GM12878 (cell line): ENCODE results near the gene TMEM196. TPM values are rescaled to one million over a fixed set of nuclear protein-coding genes. Genes with fewer than 3 reads are reported as not detected.
A peak's percentile ranks its signal among the peaks of the same experiment; 100 is the strongest.

Experiments used
- ATF2 ChIP-seq: IDR thresholded peaks from 2 replicates; pipeline ENCODE4 v1.6.1; 2012; ENCODE audit warnings: low read length, inconsistent platforms
- CBX3 ChIP-seq: fragments of 200-600 bp; sonication (generic); IDR thresholded peaks from 2 replicates; pipeline ENCODE4 v1.6.1; 2016; ENCODE audit warnings: low read depth, borderline replicate concordance
- CHD4 ChIP-seq: fragments of 200-600 bp; sonication (generic); IDR thresholded peaks from 2 replicates; pipeline ENCODE4 v1.6.1; 2016; ENCODE audit warnings: mild to moderate bottlenecking
- CREB1 ChIP-seq: IDR thresholded peaks from 2 replicates; pipeline ENCODE4 v1.6.1; 2012; ENCODE audit warnings: low read depth, mild to moderate bottlenecking, inconsistent platforms
- GABPA ChIP-seq: IDR thresholded peaks from 2 replicates; pipeline ENCODE4 v1.6.1; 2014; ENCODE audit warnings: antibody characterized with exemption, low read depth, mild to moderate bottlenecking, inconsistent platforms
- GATAD2B ChIP-seq: fragments of 450-650 bp; conservative IDR thresholded peaks from 2 replicates; pipeline ENCODE4 v1.6.1; 2017; ENCODE audit warnings: low read depth, mild to moderate bottlenecking, moderate library complexity
- HSF1 ChIP-seq: fragments of 150-350 bp; IDR thresholded peaks from 2 replicates; pipeline ENCODE4 v1.6.1; 2014; ENCODE audit warnings: mild to moderate bottlenecking, low read depth, low read length
- IKZF2 ChIP-seq, 2 experiments: fragments of 450-650 bp; IDR thresholded peaks; 2 replicates each; pipeline ENCODE4 v1.6.1; 2017; ENCODE audit warnings: mild to moderate bottlenecking in 2 of 2, moderate library complexity in 2 of 2
- KAT2A ChIP-seq: conservative IDR thresholded peaks from 2 replicates; pipeline ENCODE4 v1.6.1; 2011; ENCODE audit warnings: low read depth, low read length; ENCODE audit not compliant: control insufficient read depth
- RAD21 ChIP-seq: IDR thresholded peaks from 2 replicates; pipeline ENCODE4 v1.6.1; 2011; ENCODE audit warnings: mild to moderate bottlenecking, low read depth, low read length, moderate library complexity; ENCODE audit not compliant: insufficient read depth
- RBBP5 ChIP-seq: fragments of 200-600 bp; sonication (generic); conservative IDR thresholded peaks from 2 replicates; pipeline ENCODE4 v1.6.1; 2016
- SKIL ChIP-seq: fragments of 450-650 bp; IDR thresholded peaks from 2 replicates; pipeline ENCODE4 v1.6.1; 2017; ENCODE audit warnings: mild to moderate bottlenecking, low read depth, inconsistent platforms; ENCODE audit not compliant: poor library complexity, severe bottlenecking
- SREBF2 ChIP-seq: IDR thresholded peaks from 2 replicates; pipeline ENCODE4 v1.6.1; 2012; ENCODE audit warnings: mild to moderate bottlenecking, low read length
- TARDBP ChIP-seq: IDR thresholded peaks from 2 replicates; pipeline ENCODE4 v1.6.1; 2016; ENCODE audit warnings: borderline replicate concordance
- TCF12 ChIP-seq: IDR thresholded peaks from 2 replicates; pipeline ENCODE4 v1.6.1; 2011; ENCODE audit warnings: low read depth, mild to moderate bottlenecking, low read length
- TCF7 ChIP-seq: IDR thresholded peaks from 2 replicates; pipeline ENCODE4 v1.6.1; 2014; ENCODE audit warnings: antibody characterized with exemption, borderline replicate concordance
- USF2 ChIP-seq: IDR thresholded peaks from 2 replicates; pipeline ENCODE4 v1.6.1; 2011; ENCODE audit warnings: low read depth, low read length, improper control_type of control experiment, borderline replicate concordance
- YBX1 ChIP-seq: fragments of 450-650 bp; IDR thresholded peaks from 2 replicates; pipeline ENCODE4 v1.6.1; 2016; ENCODE audit warnings: antibody characterized with exemption
- ZBTB11 ChIP-seq: fragments of 450-650 bp; formaldehyde crosslinking; IDR thresholded peaks from 2 replicates; pipeline ENCODE4 v1.5.0; 2022; ENCODE audit warnings: mild to moderate bottlenecking, missing genetic modification characterization
- ZNF217 ChIP-seq: fragments of 450-650 bp; IDR thresholded peaks from 2 replicates; pipeline ENCODE4 v1.6.1; 2017; ENCODE audit warnings: antibody characterized with exemption, mild to moderate bottlenecking
- ZNF384 ChIP-seq: IDR thresholded peaks from 2 replicates; pipeline ENCODE4 v1.6.1; 2012; ENCODE audit warnings: low read depth, mild to moderate bottlenecking, low read length, improper control_type of control experiment, borderline replicate concordance
- ZNF622 ChIP-seq: fragments of 450-650 bp; IDR thresholded peaks from 2 replicates; pipeline ENCODE4 v1.6.1; 2017; ENCODE audit warnings: mild to moderate bottlenecking, inconsistent platforms
- polyA plus RNA-seq, 11 experiments: library from polyadenylated mRNA; depleted of rRNA in 4 of 11; unstranded in 6 of 11; stranded (reverse) in 5 of 11; fragments of >200 nt; fragmentation: Nextera tagmentation in 4 of 11; fragmentation: Illumina TruSeq in 1 of 11; extraction: Ambion mirVana in 4 of 11; extraction: Trizol in 1 of 11; gene quantifications; 1 replicate in 1 of 11; 2 replicates in 10 of 11; pipeline versions ENCODE4 v1.2.1 to v1.2.3, GENCODE V29; 2011 to 2016; ENCODE audit warnings: inconsistent platforms in 2 of 11, missing spikeins in 2 of 11, low read depth in 1 of 11
- total RNA-seq, 4 experiments: library from RNA; depleted of rRNA in 3 of 4; stranded (reverse); fragments of >200 nt in 3 of 4; fragmentation: Illumina TruSeq in 1 of 4; extraction: Trizol in 1 of 4; gene quantifications; 2 replicates each; pipeline versions ENCODE4 v1.2.1 to v1.2.3, GENCODE V29; 2013 to 2021

TMEM196 gene
- total and polyA plus RNA-seq, 10 of the 15 experiments (the other 5 are each of a cell fraction or from before 2014, with no cell fraction given), result 0.04 TPM; not detected in 9

GRCh38 chr7:19708397-19709248, 64.8 kb downstream of the TMEM196 start, which contains the start of gene POLR1F (continued):
- TF ChIP-seq SKIL, result no peak
- TF ChIP-seq SREBF2, result no peak
- TF ChIP-seq ZNF384, result no peak
- TF ChIP-seq USF2, result no peak; the same call in 1 of the 2 replicates
- no peak for TF ChIP-seq ZBTB11 (CRISPR knock-in tag)
- TF ChIP-seq TCF7, result peak; percentile 32; the same call in 1 of the 2 replicates
- no peak for TF ChIP-seq ZNF217
- TF ChIP-seq RBBP5, result peak; percentile 64; the same call in 1 of the 2 replicates
- TF ChIP-seq RAD21, result peak; percentile 59
- TF ChIP-seq YBX1, result no peak
- TF ChIP-seq TCF12, result peak; percentile 53; the same call in 1 of the 2 replicates
- no peak for TF ChIP-seq ATF2
- TF ChIP-seq ZNF622, result no peak
- 0 out of 2 replicates have a peak, but pooled peaks have one; percentile 29 for TF ChIP-seq GATAD2B
- no peak for TF ChIP-seq KAT2A
- peak; percentile 65; the same call in 1 of the 2 replicates for TF ChIP-seq TARDBP
- peak; percentile 100 for TF ChIP-seq CREB1
- no peak for TF ChIP-seq GABPA
- no peak for TF ChIP-seq CBX3
- no peak for TF ChIP-seq HSF1
- no peak for TF ChIP-seq CHD4
- TF ChIP-seq IKZF2 (IDR thresholded peaks at IDR 0.05), result no peak; a peak in 1 of 4 replicates
